GM12875 (cell line): ENCODE data around the gene HECTD2.

Experiments used
- H3K4me3 ChIP-seq: one replicate; pipeline ENCODE4 v1.5.1; 2011; ENCODE audit warnings: low read depth, low read length, control low read depth
- CTCF ChIP-seq: IDR thresholded peaks from 2 replicates; pipeline ENCODE4 v1.5.1; 2011; ENCODE audit warnings: low read depth, mild to moderate bottlenecking, control low read depth, inconsistent platforms, low read length, moderate library complexity, borderline replicate concordance; ENCODE audit not compliant: insufficient read depth

Gene HECTD2

GRCh38 chr10:91550021-91550420 lies 139.9 kb downstream of the HECTD2 start:
- no peak overlapping the region for H3K4me3 ChIP-seq

GRCh38 chr10:91551856-91552255 lies 141.7 kb downstream of the HECTD2 start:
- TF ChIP-seq CTCF: 0 out of 2 replicates have a peak, but pooled peaks have one; percentile 19
- H3K4me3 ChIP-seq: no peak overlapping the region

More at GRCh38 chr10:91550021-91550420, 139.9 kb downstream of the HECTD2 start:
- no peak for TF ChIP-seq CTCF

- peak; percentile 10; the same call in 1 of the 2 replicates for TF ChIP-seq CTCF
- H3K4me3 ChIP-seq: no peak overlapping the region
Measured at GRCh38 chr10:91552274-91553095, 142.3 kb downstream of the HECTD2 start.

GRCh38 chr10:91555455-91555854 lies 145.3 kb downstream of the HECTD2 start:
- no peak for TF ChIP-seq CTCF

GRCh38 chr10:91556691-91557566 lies 146.8 kb downstream of the HECTD2 start:
- no peak overlapping the region for H3K4me3 ChIP-seq
- TF ChIP-seq CTCF: no peak

More at GRCh38 chr10:91555455-91555854, 145.3 kb downstream of the HECTD2 start:
- H3K4me3 ChIP-seq: no peak overlapping the region

GRCh38 chr10:91557651-91558111 lies 147.5 kb downstream of the HECTD2 start:
- H3K4me3 ChIP-seq: no peak overlapping the region
- no peak for TF ChIP-seq CTCF
